Astrocyte (in vitro differentiated cells and primary cell): ENCODE measurements around the gene SOX2. TPM values are rescaled to one million over a fixed set of nuclear protein-coding genes. Genes with fewer than 3 reads are reported as not detected.

ENCODE experiments used
- DNase-seq: peaks from one replicate; pipeline ENCODE4 v3.0.0-alpha.2; 2010; ENCODE audit warnings: low read depth
- FAIRE-seq: peaks from 2 replicates; lab custom pipeline; 2011; peaks lifted over from hg19 to GRCh38; lab: Jason Lieb, UNC
- H2AFZ ChIP-seq: 2 replicates; pipeline ENCODE4 v1.6.0; 2012; ENCODE audit warnings: low read depth, low read length, inconsistent platforms
- H3K27ac ChIP-seq: 2 replicates; pipeline ENCODE4 v1.5.1; 2011; ENCODE audit warnings: low read depth, low read length, inconsistent platforms
- H3K27me3 ChIP-seq: 2 replicates; pipeline ENCODE4 v1.6.0; 2011; ENCODE audit warnings: low read length, inconsistent platforms; ENCODE audit not compliant: insufficient read depth
- H3K36me3 ChIP-seq: 2 replicates; pipeline ENCODE4 v1.5.1; 2011; ENCODE audit warnings: low read length, inconsistent platforms; ENCODE audit not compliant: insufficient read depth
- H3K4me1 ChIP-seq: 2 replicates; pipeline ENCODE4 v1.5.1; 2011; ENCODE audit warnings: low read length, inconsistent platforms; ENCODE audit not compliant: insufficient read depth
- H3K4me2 ChIP-seq: 2 replicates; pipeline ENCODE4 v1.6.0; 2012; ENCODE audit warnings: low read length, inconsistent platforms
- H3K4me3 ChIP-seq: 2 replicates; pipeline ENCODE4 v1.5.1; 2011; ENCODE audit warnings: low read depth, mild to moderate bottlenecking, low read length, inconsistent platforms; ENCODE audit not compliant: insufficient read depth
- H3K79me2 ChIP-seq: 2 replicates; pipeline ENCODE4 v1.6.0; 2012; ENCODE audit warnings: mild to moderate bottlenecking, low read length, inconsistent platforms; ENCODE audit not compliant: insufficient read depth
- H3K9ac ChIP-seq: 2 replicates; pipeline ENCODE4 v1.6.0; 2012; ENCODE audit warnings: mild to moderate bottlenecking, low read length, inconsistent platforms
- H3K9me3 ChIP-seq: 2 replicates; pipeline ENCODE4 v1.5.1; 2012; ENCODE audit warnings: low read depth, mild to moderate bottlenecking, low read length, inconsistent platforms; ENCODE audit not compliant: insufficient read depth
- H4K20me1 ChIP-seq: 2 replicates; pipeline ENCODE4 v1.6.0; 2012; ENCODE audit warnings: low read length, inconsistent platforms; ENCODE audit not compliant: insufficient read depth
- H3K27ac Mint-ChIP-seq: one replicate; pipeline ENCODE4 v1.8.0; 2021; ENCODE audit warnings: mild to moderate bottlenecking, mixed read lengths; ENCODE audit not compliant: unreplicated experiment
- H3K27me3 Mint-ChIP-seq: one replicate; pipeline ENCODE4 v1.8.0; 2021; ENCODE audit warnings: low read depth, mixed read lengths; ENCODE audit not compliant: unreplicated experiment
- H3K36me3 Mint-ChIP-seq: one replicate; pipeline ENCODE4 v1.8.0; 2021; ENCODE audit warnings: low read depth, mixed read lengths; ENCODE audit not compliant: unreplicated experiment
- H3K4me1 Mint-ChIP-seq: one replicate; pipeline ENCODE4 v1.8.0; 2021; ENCODE audit warnings: low read depth, mixed read lengths; ENCODE audit not compliant: unreplicated experiment
- H3K4me3 Mint-ChIP-seq: one replicate; pipeline ENCODE4 v1.8.0; 2021; ENCODE audit warnings: mild to moderate bottlenecking, moderate library complexity, mixed read lengths; ENCODE audit not compliant: unreplicated experiment
- H3K9me3 Mint-ChIP-seq: one replicate; pipeline ENCODE4 v1.8.0; 2021; ENCODE audit warnings: mild to moderate bottlenecking, mixed read lengths; ENCODE audit not compliant: unreplicated experiment
- CTCF ChIP-seq: IDR thresholded peaks from 2 replicates; pipeline ENCODE4 v1.5.1; 2011; ENCODE audit warnings: low read depth, mild to moderate bottlenecking, inconsistent platforms, low read length, moderate library complexity; ENCODE audit not compliant: insufficient read depth
- EZH2 ChIP-seq: IDR thresholded peaks from 2 replicates; pipeline ENCODE4 v1.6.1; 2012; ENCODE audit warnings: mild to moderate bottlenecking, low read length, inconsistent platforms; ENCODE audit not compliant: insufficient read depth
- total RNA-seq: library from RNA; stranded (reverse); gene quantifications from 2 replicates; pipeline ENCODE4 v1.2.1, GENCODE V29; 2021

SOX2 gene
- total RNA-seq, 1 donor from 2014 or later = 6.5 TPM

- Histone ChIP-seq H3K27ac (no peak overlapping the region), H3K9ac (no peak overlapping the region), H2AFZ (no peak overlapping the region), H3K27me3 (no peaks in the 10 kb centered on the region), H4K20me1 (no peaks in the 10 kb centered on the region), H3K9me3 (no peaks in the 10 kb centered on the region), H3K79me2 (no peaks in the 10 kb centered on the region), H3K4me2 (no peak overlapping the region), H3K4me1 (no peaks in the 10 kb centered on the region), H3K4me3 (no peak overlapping the region), H3K36me3 (no peaks in the 10 kb centered on the region)
- Mint-ChIP-seq H3K4me1 (peaks cover 7% of the 10 kb centered on the region), H3K27ac (no peak overlapping the region), H3K4me3 (no peak overlapping the region), H3K27me3 (no peaks in the 10 kb centered on the region), H3K9me3 (no peaks in the 10 kb centered on the region), H3K36me3 (no peaks in the 10 kb centered on the region)
- TF ChIP-seq EZH2 (no peak), CTCF (no peak)
- no peak for DNase-seq
- no peak for FAIRE-seq
Measured at GRCh38 chr3:181741417-181741816, 29.7 kb downstream of the SOX2 start.

GRCh38 chr3:181752202-181752671 is 40.5 kb downstream of the SOX2 start:
- H3K27me3 Mint-ChIP-seq = no peaks in the 10 kb centered on the region
- H3K27ac Mint-ChIP-seq = no peak overlapping the region
- H3K79me2 ChIP-seq = no peaks in the 10 kb centered on the region
- peaks cover 28% of the 10 kb centered on the region for H3K4me1 Mint-ChIP-seq
- FAIRE-seq (no peak), DNase-seq (peak; percentile 32)
- H3K4me3 ChIP-seq = no peak overlapping the region
- H3K4me3 Mint-ChIP-seq = no peak overlapping the region
- no peaks in the 10 kb centered on the region for H3K27me3 ChIP-seq
- no peaks in the 10 kb centered on the region for H3K9me3 ChIP-seq
- no peak for TF ChIP-seq EZH2
- no peak for TF ChIP-seq CTCF
- H3K4me2 ChIP-seq = no peak overlapping the region
- H2AFZ ChIP-seq = no peak overlapping the region
- no peak overlapping the region for H3K27ac ChIP-seq
- no peaks in the 10 kb centered on the region for H4K20me1 ChIP-seq
- H3K9ac ChIP-seq = no peak overlapping the region
- peaks cover 3% of the 10 kb centered on the region for H3K4me1 ChIP-seq
- H3K36me3 Mint-ChIP-seq = no peaks in the 10 kb centered on the region
- no peaks in the 10 kb centered on the region for H3K9me3 Mint-ChIP-seq
- H3K36me3 ChIP-seq = no peaks in the 10 kb centered on the region

- Mint-ChIP-seq H3K9me3 (no peaks in the 10 kb centered on the region), H3K4me3 (no peak overlapping the region), H3K27ac (no peak overlapping the region), H3K36me3 (no peaks in the 10 kb centered on the region), H3K4me1 (peaks cover 33% of the 10 kb centered on the region), H3K27me3 (no peaks in the 10 kb centered on the region)
- H2AFZ ChIP-seq = no peak overlapping the region
- H3K9me3 ChIP-seq = no peaks in the 10 kb centered on the region
- H4K20me1 ChIP-seq = no peaks in the 10 kb centered on the region
- DNase-seq = no peak
- no peak overlapping the region for H3K9ac ChIP-seq
- no peak overlapping the region for H3K4me2 ChIP-seq
- FAIRE-seq = no peak
- H3K4me3 ChIP-seq = no peak overlapping the region
- H3K36me3 ChIP-seq = no peaks in the 10 kb centered on the region
- no peak for TF ChIP-seq CTCF
- no peak for TF ChIP-seq EZH2
- peaks cover 3% of the 10 kb centered on the region for H3K4me1 ChIP-seq
- H3K27me3 ChIP-seq = no peaks in the 10 kb centered on the region
- no peak overlapping the region for H3K27ac ChIP-seq
- H3K79me2 ChIP-seq = no peaks in the 10 kb centered on the region
Measured at GRCh38 chr3:181753391-181753790, 41.7 kb downstream of the SOX2 start.
